ENCODE results near the gene CSNK1D.

Gene CSNK1D

DNA sequence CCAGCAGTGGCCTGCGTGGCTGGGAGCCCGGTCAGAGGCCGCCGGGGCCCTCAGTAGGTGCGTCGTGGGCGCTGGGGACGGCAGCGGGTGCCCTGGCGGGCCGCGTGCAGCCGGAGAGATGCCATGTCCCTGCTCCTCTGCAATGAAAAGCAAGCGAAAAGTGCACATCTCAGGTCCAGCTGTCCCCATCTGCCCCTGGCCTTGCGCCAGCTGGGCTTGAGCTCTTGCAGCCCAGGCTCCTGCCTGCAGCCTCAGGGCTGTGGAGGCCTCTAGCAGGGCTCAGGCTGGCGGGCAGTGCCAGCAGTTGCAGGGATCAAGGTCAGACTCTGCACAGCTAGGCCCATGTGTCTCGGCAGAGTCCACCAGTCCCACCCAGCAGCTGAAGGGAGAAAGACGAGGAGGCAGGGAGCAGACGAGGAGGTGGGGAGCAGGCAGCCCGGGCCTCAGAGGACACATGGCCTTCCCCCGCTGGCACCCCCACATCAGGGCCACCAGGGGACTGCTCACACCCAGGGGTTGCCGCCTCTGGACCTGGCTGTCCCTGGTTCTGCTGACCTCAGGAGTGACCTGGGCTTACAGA lies 33.5 kb downstream of the CSNK1D start:
- no peak for TF ChIP-seq CTCF (IDR thresholded peaks at IDR 0.05; ENCODE audit: low read depth, low read length, missing control alignments)
- no peak for DNase-seq (ENCODE audit: extremely low read depth, low read depth)
- no peak overlapping the region for H3K4me3 ChIP-seq (replicated peaks; ENCODE audit: low read depth, low read length)

GRCh38 chr17:82239401-82239925 lies 34.0 kb downstream of the CSNK1D start:
- TF ChIP-seq CTCF (IDR thresholded peaks at IDR 0.05; ENCODE audit: low read depth, low read length, missing control alignments): no peak
- no peak for DNase-seq (ENCODE audit: extremely low read depth, low read depth)
- no peak overlapping the region for H3K4me3 ChIP-seq (replicated peaks; ENCODE audit: low read depth, low read length)

- no peak for TF ChIP-seq CTCF (IDR thresholded peaks at IDR 0.05; ENCODE audit: low read depth, low read length, missing control alignments)
- DNase-seq (ENCODE audit: extremely low read depth, low read depth): peak; percentile 66
- 0 out of 2 replicates have a peak overlapping the region, but pooled peaks have one; percentile 0 for H3K4me3 ChIP-seq (replicated peaks; ENCODE audit: low read depth, low read length)
These were observed 34.9 kb downstream of the CSNK1D start for GRCh38 chr17:82238472-82239201.

- H3K4me3 ChIP-seq (replicated peaks; ENCODE audit: low read depth, low read length): no peak overlapping the region
- TF ChIP-seq CTCF (IDR thresholded peaks at IDR 0.05; ENCODE audit: low read depth, low read length, missing control alignments): no peak
- no peak for DNase-seq (ENCODE audit: extremely low read depth, low read depth)
These were observed 35.6 kb downstream of the CSNK1D start for GRCh38 chr17:82237746-82238471.

DNA sequence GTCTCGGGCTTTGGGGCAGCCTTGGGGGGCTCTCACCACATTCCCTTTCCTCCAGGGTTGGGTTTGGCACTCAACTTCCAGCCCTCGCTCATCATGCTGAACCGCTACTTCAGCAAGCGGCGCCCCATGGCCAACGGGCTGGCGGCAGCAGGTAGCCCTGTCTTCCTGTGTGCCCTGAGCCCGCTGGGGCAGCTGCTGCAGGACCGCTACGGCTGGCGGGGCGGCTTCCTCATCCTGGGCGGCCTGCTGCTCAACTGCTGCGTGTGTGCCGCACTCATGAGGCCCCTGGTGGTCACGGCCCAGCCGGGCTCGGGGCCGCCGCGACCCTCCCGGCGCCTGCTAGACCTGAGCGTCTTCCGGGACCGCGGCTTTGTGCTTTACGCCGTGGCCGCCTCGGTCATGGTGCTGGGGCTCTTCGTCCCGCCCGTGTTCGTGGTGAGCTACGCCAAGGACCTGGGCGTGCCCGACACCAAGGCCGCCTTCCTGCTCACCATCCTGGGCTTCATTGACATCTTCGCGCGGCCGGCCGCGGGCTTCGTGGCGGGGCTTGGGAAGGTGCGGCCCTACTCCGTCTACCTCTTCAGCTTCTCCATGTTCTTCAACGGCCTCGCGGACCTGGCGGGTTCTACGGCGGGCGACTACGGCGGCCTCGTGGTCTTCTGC lies 36.3 kb downstream of the CSNK1D start:
- no peak overlapping the region for H3K4me3 ChIP-seq (replicated peaks; ENCODE audit: low read depth, low read length)
- DNase-seq (ENCODE audit: extremely low read depth, low read depth): no peak
- TF ChIP-seq CTCF (IDR thresholded peaks at IDR 0.05; ENCODE audit: low read depth, low read length, missing control alignments): no peak

DNA sequence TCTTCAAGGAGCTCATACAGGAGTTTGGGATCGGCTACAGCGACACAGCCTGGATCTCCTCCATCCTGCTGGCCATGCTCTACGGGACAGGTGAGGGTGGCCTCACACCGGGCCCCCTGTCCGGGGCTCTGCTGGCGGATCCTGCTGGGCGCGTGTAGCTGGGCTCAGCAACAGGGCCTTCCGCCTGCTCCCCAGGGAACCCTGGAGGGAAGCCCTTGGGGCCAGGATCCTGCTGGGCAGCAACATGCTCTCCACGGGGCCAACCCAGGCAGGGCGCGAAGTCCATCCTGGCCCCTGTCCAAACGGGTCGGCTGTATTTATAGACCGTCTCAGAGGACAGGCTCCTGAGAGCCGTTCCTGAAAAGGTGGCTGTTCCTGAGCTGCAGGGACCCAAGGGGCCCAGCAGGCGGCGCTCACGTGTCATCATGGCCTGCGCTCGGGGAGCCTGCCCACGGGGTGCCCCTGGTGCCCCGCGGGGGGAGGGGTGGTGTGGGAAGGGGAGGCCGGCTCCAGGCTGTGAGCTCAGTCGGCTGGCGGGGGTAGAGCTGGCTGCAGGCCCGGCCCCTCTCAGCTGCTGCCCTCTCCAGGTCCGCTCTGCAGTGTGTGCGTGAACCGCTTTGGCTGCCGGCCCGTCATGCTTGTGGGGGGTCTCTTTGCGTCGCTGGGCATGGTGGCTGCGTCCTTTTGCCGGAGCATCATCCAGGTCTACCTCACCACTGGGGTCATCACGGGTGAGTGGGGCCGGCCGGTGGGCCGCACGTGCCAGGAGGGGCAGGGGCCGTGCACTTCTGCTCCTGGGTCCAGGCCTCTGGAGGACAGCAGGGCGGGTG lies 37.1 kb downstream of the CSNK1D start:
- DNase-seq (ENCODE audit: extremely low read depth, low read depth): no peak
- H3K4me3 ChIP-seq (replicated peaks; ENCODE audit: low read depth, low read length): no peak overlapping the region
- TF ChIP-seq CTCF (IDR thresholded peaks at IDR 0.05; ENCODE audit: low read depth, low read length, missing control alignments): peak; percentile 76
